ENCODE results near the gene TBKBP1.
"Not testable (repeated sequence)": the region's sequence is repeated elsewhere in the genome, so short reads cannot be mapped to it uniquely, and the experiment has no call there.

The TBKBP1 gene

DNA sequence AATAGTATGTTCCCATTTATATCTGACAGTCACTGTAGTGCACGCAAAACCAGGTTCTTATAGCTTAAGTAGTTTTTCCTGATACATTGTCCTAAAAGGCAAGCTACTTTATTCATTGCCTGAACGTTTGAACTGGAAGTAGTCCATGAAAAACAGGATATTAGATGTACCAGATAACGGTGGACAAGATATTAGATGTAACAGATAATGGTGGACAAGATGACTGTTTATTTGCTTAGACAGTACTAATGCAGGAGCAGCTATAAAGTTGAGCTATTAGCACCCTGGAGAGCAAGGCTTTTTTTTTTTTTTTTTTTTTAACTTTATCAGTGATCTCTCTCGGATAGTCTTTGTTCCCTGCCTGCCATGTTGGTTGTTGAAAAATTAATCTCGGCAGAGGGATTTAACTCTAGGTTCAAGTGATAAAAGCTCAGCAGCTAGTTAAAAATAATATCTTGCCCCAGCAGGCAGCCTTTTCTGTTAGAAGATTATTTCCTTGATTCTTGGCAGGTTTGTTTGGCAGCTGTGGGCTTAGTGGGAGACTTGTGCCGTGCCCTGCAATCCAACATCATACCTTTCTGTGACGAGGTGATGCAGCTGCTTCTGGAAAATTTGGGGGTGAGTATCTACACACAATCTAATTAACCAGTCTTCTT, 17.3 kb upstream of the TBKBP1 start:
- ChIA-PET CTCF (interaction anchor here (0.5 to 6.0 kb wide), 9 partner anchors 8 to 105 kb away, joined by 3 to 44 read pairs (median 4); no protein-coding TSS in a partner anchor), POLR2A (interaction anchor here (0.6 to 0.7 kb wide), 3 partner anchors 65 to 1485 kb away, joined by 3 to 9 read pairs (median 4); no protein-coding TSS in a partner anchor)
- Histone ChIP-seq H3K27me3 (replicated peaks in 2 of 5; ENCODE audit: control insufficient read depth in 4 of 5, insufficient read depth in 5 of 5, low read length in 4 of 5) (no peaks in the 10 kb centered on the region), H3K9me3 (ENCODE audit: control extremely low read depth in 1 of 5, control insufficient read depth in 4 of 5, insufficient read depth in 2 of 5, low read depth in 1 of 5, low read length in 4 of 5) (no peaks in the 10 kb centered on the region), H3K4me1 (ENCODE audit: control extremely low read depth in 1 of 4, control insufficient read depth in 4 of 4, insufficient read depth in 4 of 4, low read length in 3 of 4) (no peaks in the 10 kb centered on the region), H3K36me3 (ENCODE audit: control insufficient read depth in 4 of 4, insufficient read depth in 4 of 4, low read length in 3 of 4) (peaks cover 38 to 95% (median 83%) of the 10 kb centered on the region in 4 experiments), H3K27ac (ENCODE audit: insufficient read depth in 1 of 2, low read depth in 1 of 2, low read length in 2 of 2, poor library complexity in 1 of 2, severe bottlenecking in 2 of 2) (no peak overlapping the region), H3K4me3 (ENCODE audit: control insufficient read depth in 1 of 7, extremely low read depth in 1 of 7, insufficient read depth in 4 of 7, low read depth in 2 of 7, low read length in 6 of 7) (no peak overlapping the region)
- WGBS (ENCODE audit: insufficient coverage), result 71% methylated on average over 4 of the region's 7 CpGs
- DNase-seq, result no peak

DNA sequence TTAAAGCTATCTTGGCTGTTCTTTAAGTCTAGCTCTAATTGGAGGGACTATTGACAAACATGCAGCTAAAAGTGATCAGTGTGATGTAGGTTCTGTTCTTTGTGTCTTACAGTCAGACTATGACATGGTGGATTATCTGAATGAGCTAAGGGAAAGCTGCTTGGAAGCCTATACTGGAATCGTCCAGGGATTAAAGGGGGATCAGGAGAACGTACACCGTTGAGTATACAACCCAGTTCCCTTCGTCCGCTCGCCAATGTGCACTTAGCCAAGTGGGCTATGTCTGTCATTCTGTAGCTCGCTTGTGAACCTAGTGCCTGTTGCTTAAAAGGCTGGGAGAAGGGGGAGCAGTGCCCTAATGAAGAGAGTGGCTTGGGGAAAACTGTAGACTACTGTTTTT, 15.8 kb upstream of the TBKBP1 start:
- ChIA-PET CTCF (interaction anchor here (1.5 to 6.0 kb wide), 3 partner anchors 14 to 64 kb away, joined by 4 to 44 read pairs (median 8); partner anchors contain the start of gene TBKBP1), POLR2A (no interaction called here)
- Histone ChIP-seq H3K9me3 (ENCODE audit: control extremely low read depth in 1 of 5, control insufficient read depth in 4 of 5, insufficient read depth in 2 of 5, low read depth in 1 of 5, low read length in 4 of 5) (no peaks in the 10 kb centered on the region), H3K27me3 (replicated peaks in 2 of 5; ENCODE audit: control insufficient read depth in 4 of 5, insufficient read depth in 5 of 5, low read length in 4 of 5) (no peaks in the 10 kb centered on the region), H3K4me3 (ENCODE audit: control insufficient read depth in 1 of 7, extremely low read depth in 1 of 7, insufficient read depth in 4 of 7, low read depth in 2 of 7, low read length in 6 of 7) (no peak overlapping the region), H3K27ac (ENCODE audit: insufficient read depth in 1 of 2, low read depth in 1 of 2, low read length in 2 of 2, poor library complexity in 1 of 2, severe bottlenecking in 2 of 2) (no peak overlapping the region), H3K4me1 (ENCODE audit: control extremely low read depth in 1 of 4, control insufficient read depth in 4 of 4, insufficient read depth in 4 of 4, low read length in 3 of 4) (no peaks in the 10 kb centered on the region), H3K36me3 (ENCODE audit: control insufficient read depth in 4 of 4, insufficient read depth in 4 of 4, low read length in 3 of 4) (peaks cover 36 to 95% (median 76%) of the 10 kb centered on the region in 4 experiments)
- 89% methylated on average over 7 of the region's 7 CpGs for WGBS (ENCODE audit: insufficient coverage)
- no peak for DNase-seq

DNA sequence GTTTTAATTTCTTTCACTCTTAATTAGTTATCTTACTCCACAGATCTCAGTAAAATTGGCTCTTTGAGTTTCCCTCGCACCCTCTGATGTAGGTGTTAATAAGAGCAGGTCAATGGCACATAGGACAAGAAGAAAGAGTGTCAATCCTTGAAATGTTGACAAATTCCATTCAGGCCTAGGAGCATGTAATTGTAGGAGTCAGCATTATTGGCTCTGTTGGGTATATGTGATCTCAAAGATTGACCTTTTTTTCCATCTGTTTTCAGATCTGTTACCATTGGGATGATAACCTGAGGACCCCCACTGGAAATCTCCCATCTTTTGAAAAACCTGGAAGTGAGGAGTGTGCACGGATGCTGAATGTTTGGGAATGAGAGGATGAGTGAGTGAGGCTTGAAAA, 11.8 kb upstream of the TBKBP1 start:
- H3K36me3 ChIP-seq (ENCODE audit: control insufficient read depth in 4 of 4, insufficient read depth in 4 of 4, low read length in 3 of 4), result peaks cover 33 to 79% (median 54%) of the 10 kb centered on the region in 4 experiments
- WGBS (ENCODE audit: insufficient coverage), result 100% methylated on average over 1 of the region's 2 CpGs
- POLR2A ChIA-PET, result no interaction called here

DNA sequence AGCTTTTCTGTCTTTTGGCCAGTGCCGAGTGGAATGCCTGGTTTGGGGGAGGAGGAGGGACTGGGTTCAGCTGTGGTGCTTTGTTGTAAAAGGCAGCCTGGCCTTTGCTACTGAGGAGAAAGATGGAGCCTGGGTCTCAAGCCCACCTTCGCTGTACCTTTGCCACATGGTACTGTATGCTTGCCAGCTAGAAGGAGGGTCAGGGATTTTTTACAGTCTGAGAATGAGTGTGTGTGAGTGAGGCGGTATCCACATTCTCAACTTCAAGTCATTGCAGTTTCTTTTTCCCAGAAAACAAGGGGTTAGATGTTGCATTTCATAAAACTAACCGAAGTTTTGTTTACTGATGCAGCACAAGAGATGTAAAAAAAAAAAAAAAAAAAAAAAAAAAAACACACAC, 11.2 kb upstream of the TBKBP1 start:
- CTCF ChIA-PET, DNase-seq: not testable (repeated sequence)
- peaks cover 30 to 74% (median 49%) of the 10 kb centered on the region in 4 experiments for H3K36me3 ChIP-seq (ENCODE audit: control insufficient read depth in 4 of 4, insufficient read depth in 4 of 4, low read length in 3 of 4)

More for the DNA sequence above, 11.8 kb upstream of the TBKBP1 start:
- CTCF ChIA-PET, result no interaction called here
- DNase-seq, result no peak
- Histone ChIP-seq H3K9me3 (ENCODE audit: control extremely low read depth in 1 of 5, control insufficient read depth in 4 of 5, insufficient read depth in 2 of 5, low read depth in 1 of 5, low read length in 4 of 5) (no peaks in the 10 kb centered on the region), H3K4me1 (ENCODE audit: control extremely low read depth in 1 of 4, control insufficient read depth in 4 of 4, insufficient read depth in 4 of 4, low read length in 3 of 4) (no peaks in the 10 kb centered on the region), H3K27ac (ENCODE audit: insufficient read depth in 1 of 2, low read depth in 1 of 2, low read length in 2 of 2, poor library complexity in 1 of 2, severe bottlenecking in 2 of 2) (no peak overlapping the region), H3K27me3 (replicated peaks in 2 of 5; ENCODE audit: control insufficient read depth in 4 of 5, insufficient read depth in 5 of 5, low read length in 4 of 5) (no peaks in the 10 kb centered on the region), H3K4me3 (ENCODE audit: control insufficient read depth in 1 of 7, extremely low read depth in 1 of 7, insufficient read depth in 4 of 7, low read depth in 2 of 7, low read length in 6 of 7) (no peak overlapping the region)

DNA sequence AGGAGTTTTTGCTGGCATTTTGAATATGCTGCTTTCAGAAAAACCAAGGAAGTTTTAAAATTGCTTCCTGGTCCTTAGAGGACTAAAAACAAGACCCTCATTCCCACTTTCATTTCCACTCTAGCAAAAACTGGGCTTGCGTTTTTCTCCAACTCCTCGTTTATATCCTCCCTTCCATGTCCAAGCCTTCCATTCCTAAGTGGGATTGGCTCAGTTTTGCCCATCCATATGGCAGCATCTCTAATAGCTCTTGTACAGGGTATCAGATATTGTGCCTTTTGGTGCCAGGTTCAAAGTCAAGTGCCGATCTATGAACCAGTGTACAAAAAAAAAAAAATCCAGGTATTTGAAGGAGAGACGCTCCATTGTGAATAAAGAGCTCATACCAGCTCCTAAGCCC, 9.9 kb upstream of the TBKBP1 start:
- WGBS (ENCODE audit: insufficient coverage), result 100% methylated on average over 3 of the region's 4 CpGs
- H3K4me1 ChIP-seq (ENCODE audit: control extremely low read depth in 1 of 4, control insufficient read depth in 4 of 4, insufficient read depth in 4 of 4, low read length in 3 of 4), result peaks cover 0 to 4% (median 0%) of the 10 kb centered on the region in 4 experiments
- H3K27ac ChIP-seq (ENCODE audit: insufficient read depth in 1 of 2, low read depth in 1 of 2, low read length in 2 of 2, poor library complexity in 1 of 2, severe bottlenecking in 2 of 2), result no peak overlapping the region
- POLR2A ChIA-PET, result interaction anchor here (2.0 kb wide), 1 partner anchor 9 kb away, joined by 4 read pairs; no protein-coding TSS in a partner anchor
- no peaks in the 10 kb centered on the region for H3K27me3 ChIP-seq (replicated peaks in 2 of 5; ENCODE audit: control insufficient read depth in 4 of 5, insufficient read depth in 5 of 5, low read length in 4 of 5)
- no peaks in the 10 kb centered on the region for H3K9me3 ChIP-seq (ENCODE audit: control extremely low read depth in 1 of 5, control insufficient read depth in 4 of 5, insufficient read depth in 2 of 5, low read depth in 1 of 5, low read length in 4 of 5)
- H3K36me3 ChIP-seq (ENCODE audit: control insufficient read depth in 4 of 4, insufficient read depth in 4 of 4, low read length in 3 of 4), result peaks cover 20 to 61% (median 39%) of the 10 kb centered on the region in 4 experiments
- CTCF ChIA-PET, result no interaction called here
- DNase-seq, result no peak
- H3K4me3 ChIP-seq (ENCODE audit: control insufficient read depth in 1 of 7, extremely low read depth in 1 of 7, insufficient read depth in 4 of 7, low read depth in 2 of 7, low read length in 6 of 7), result no peak overlapping the region

More for the DNA sequence above, 11.2 kb upstream of the TBKBP1 start:
- H3K9me3 ChIP-seq (ENCODE audit: control extremely low read depth in 1 of 5, control insufficient read depth in 4 of 5, insufficient read depth in 2 of 5, low read depth in 1 of 5, low read length in 4 of 5); H3K4me1 ChIP-seq (ENCODE audit: control extremely low read depth in 1 of 4, control insufficient read depth in 4 of 4, insufficient read depth in 4 of 4, low read length in 3 of 4); H3K27ac ChIP-seq (ENCODE audit: insufficient read depth in 1 of 2, low read depth in 1 of 2, low read length in 2 of 2, poor library complexity in 1 of 2, severe bottlenecking in 2 of 2); H3K27me3 ChIP-seq (replicated peaks in 2 of 5; ENCODE audit: control insufficient read depth in 4 of 5, insufficient read depth in 5 of 5, low read length in 4 of 5); H3K4me3 ChIP-seq (ENCODE audit: control insufficient read depth in 1 of 7, extremely low read depth in 1 of 7, insufficient read depth in 4 of 7, low read depth in 2 of 7, low read length in 6 of 7): not testable (repeated sequence)
- POLR2A ChIA-PET, result interaction anchor here (0.7 kb wide), 1 partner anchor 77 kb away, joined by 3 read pairs; no protein-coding TSS in a partner anchor
- 92% methylated on average over 2 of the region's 4 CpGs for WGBS (ENCODE audit: insufficient coverage)

DNA sequence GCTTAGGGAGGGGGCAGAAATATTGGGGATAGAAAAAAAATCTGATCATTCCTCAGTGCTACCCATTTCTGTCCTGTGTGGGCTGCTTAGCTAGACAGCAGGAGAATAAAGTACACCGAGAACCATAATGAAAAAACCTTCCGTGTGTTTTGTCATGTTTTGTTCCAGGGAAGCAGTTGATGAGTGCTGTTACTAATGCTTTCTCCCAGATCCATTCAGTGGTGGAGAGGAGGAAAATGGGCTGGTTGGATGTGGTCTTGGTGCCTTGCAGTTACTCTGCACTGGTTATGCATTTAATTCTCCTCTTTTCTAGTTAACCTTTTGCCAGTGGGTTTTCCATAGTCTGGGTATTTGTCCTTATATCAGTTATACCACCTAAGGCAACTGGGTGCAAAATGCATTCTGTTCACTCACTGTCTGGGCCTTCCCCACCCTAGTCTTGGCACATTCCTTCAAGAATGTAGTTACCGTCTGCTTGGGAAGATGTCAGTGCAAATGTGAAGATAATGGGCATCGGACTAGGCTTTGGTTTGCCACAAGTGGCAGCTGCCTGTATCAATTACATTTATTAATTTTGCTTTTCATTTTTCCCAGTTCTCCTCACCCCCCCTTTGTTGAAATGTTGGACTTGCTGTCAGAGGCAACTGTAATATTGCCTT, 9.3 kb upstream of the TBKBP1 start:
- POLR2A ChIA-PET, result interaction anchor here (0.6 to 2.0 kb wide), 2 partner anchors 8 to 12 kb away, joined by 3 to 4 read pairs; no protein-coding TSS in a partner anchor
- WGBS (ENCODE audit: insufficient coverage), result 100% methylated on average over 3 of the region's 4 CpGs
- Histone ChIP-seq H3K27me3 (replicated peaks in 2 of 5; ENCODE audit: control insufficient read depth in 4 of 5, insufficient read depth in 5 of 5, low read length in 4 of 5) (no peaks in the 10 kb centered on the region), H3K4me3 (ENCODE audit: control insufficient read depth in 1 of 7, extremely low read depth in 1 of 7, insufficient read depth in 4 of 7, low read depth in 2 of 7, low read length in 6 of 7) (no peak overlapping the region), H3K9me3 (ENCODE audit: control extremely low read depth in 1 of 5, control insufficient read depth in 4 of 5, insufficient read depth in 2 of 5, low read depth in 1 of 5, low read length in 4 of 5) (no peaks in the 10 kb centered on the region), H3K4me1 (ENCODE audit: control extremely low read depth in 1 of 4, control insufficient read depth in 4 of 4, insufficient read depth in 4 of 4, low read length in 3 of 4) (peaks cover 0 to 4% (median 0%) of the 10 kb centered on the region in 4 experiments), H3K36me3 (ENCODE audit: control insufficient read depth in 4 of 4, insufficient read depth in 4 of 4, low read length in 3 of 4) (peaks cover 17 to 56% (median 37%) of the 10 kb centered on the region in 4 experiments), H3K27ac (ENCODE audit: insufficient read depth in 1 of 2, low read depth in 1 of 2, low read length in 2 of 2, poor library complexity in 1 of 2, severe bottlenecking in 2 of 2) (peak overlapping the region in 1 of 2 experiments; percentile 25)
- DNase-seq, result no peak
- CTCF ChIA-PET, result interaction anchor here (1.2 kb wide), 1 partner anchor 59 kb away, joined by 3 read pairs; no protein-coding TSS in a partner anchor
